HUES48 (cell line): ENCODE data around the gene THADA.

Experiments
- H3K27ac ChIP-seq: one replicate; pipeline ENCODE4 v1.7.0; 2013; ENCODE audit warnings: low read depth, low read length, inconsistent platforms
- H3K27me3 ChIP-seq: 2 replicates; pipeline ENCODE4 v1.6.1; 2013; ENCODE audit warnings: mild to moderate bottlenecking, low read length; ENCODE audit not compliant: control insufficient read depth, insufficient read depth
- H3K36me3 ChIP-seq: 2 replicates; pipeline ENCODE4 v1.6.1; 2013; ENCODE audit warnings: low read length; ENCODE audit not compliant: control insufficient read depth, insufficient read depth
- H3K4me1 ChIP-seq: 2 replicates; pipeline ENCODE4 v1.6.1; 2013; ENCODE audit warnings: mild to moderate bottlenecking, low read length; ENCODE audit not compliant: control insufficient read depth, insufficient read depth
- H3K4me3 ChIP-seq: 2 replicates; pipeline ENCODE4 v1.5.1; 2013; ENCODE audit warnings: mild to moderate bottlenecking, low read depth, low read length
- H3K9ac ChIP-seq: 2 replicates; pipeline ENCODE4 v1.6.1; 2013; ENCODE audit warnings: mild to moderate bottlenecking, low read depth, low read length, moderate library complexity
- H3K9me3 ChIP-seq: 2 replicates; pipeline ENCODE4 v1.6.1; 2013; ENCODE audit warnings: low read length; ENCODE audit not compliant: control insufficient read depth, insufficient read depth

Gene THADA

GRCh38 chr2:43368483-43369385 lies 227.1 kb downstream of the THADA start:
- no peaks in the 10 kb centered on the region for H3K27me3 ChIP-seq
- H3K9me3 ChIP-seq = no peaks in the 10 kb centered on the region
- no peak overlapping the region for H3K9ac ChIP-seq
- no peak overlapping the region for H3K4me3 ChIP-seq
- no peaks in the 10 kb centered on the region for H3K36me3 ChIP-seq
- peaks cover 10% of the 10 kb centered on the region for H3K4me1 ChIP-seq
- no peak overlapping the region for H3K27ac ChIP-seq

- H3K4me1 ChIP-seq = peaks cover 10% of the 10 kb centered on the region
- H3K36me3 ChIP-seq = no peaks in the 10 kb centered on the region
- H3K4me3 ChIP-seq = no peak overlapping the region
- H3K9ac ChIP-seq = no peak overlapping the region
- H3K27me3 ChIP-seq = no peaks in the 10 kb centered on the region
- H3K27ac ChIP-seq = no peak overlapping the region
- H3K9me3 ChIP-seq = no peaks in the 10 kb centered on the region
These were observed 228.6 kb downstream of the THADA start for GRCh38 chr2:43367012-43367782.

GRCh38 chr2:43363120-43363519 lies 232.7 kb downstream of the THADA start:
- Histone ChIP-seq H3K4me1 (peaks cover 5% of the 10 kb centered on the region; the same call in 1 of the 2 replicates), H3K27ac (no peak overlapping the region), H3K9me3 (no peaks in the 10 kb centered on the region), H3K4me3 (no peak overlapping the region), H3K9ac (no peak overlapping the region), H3K36me3 (no peaks in the 10 kb centered on the region), H3K27me3 (no peaks in the 10 kb centered on the region)

- no peaks in the 10 kb centered on the region for H3K27me3 ChIP-seq
- H3K4me1 ChIP-seq = peaks cover 5% of the 10 kb centered on the region; the same call in 1 of the 2 replicates
- H3K9ac ChIP-seq = no peak overlapping the region
- H3K4me3 ChIP-seq = no peak overlapping the region
- no peak overlapping the region for H3K27ac ChIP-seq
- no peaks in the 10 kb centered on the region for H3K9me3 ChIP-seq
- no peaks in the 10 kb centered on the region for H3K36me3 ChIP-seq
These were observed 234.6 kb downstream of the THADA start for GRCh38 chr2:43361286-43361685.

- no peaks in the 10 kb centered on the region for H3K9me3 ChIP-seq
- no peaks in the 10 kb centered on the region for H3K4me1 ChIP-seq
- H3K4me3 ChIP-seq = no peak overlapping the region
- no peak overlapping the region for H3K9ac ChIP-seq
- no peaks in the 10 kb centered on the region for H3K36me3 ChIP-seq
- H3K27me3 ChIP-seq = no peaks in the 10 kb centered on the region
- no peak overlapping the region for H3K27ac ChIP-seq
These were observed 235.7 kb downstream of the THADA start for GRCh38 chr2:43360137-43360536.

- no peak overlapping the region for H3K27ac ChIP-seq
- no peaks in the 10 kb centered on the region for H3K4me1 ChIP-seq
- no peaks in the 10 kb centered on the region for H3K27me3 ChIP-seq
These were observed 237.2 kb downstream of the THADA start for GRCh38 chr2:43358410-43359201.

GRCh38 chr2:43356774-43357173 lies 239.1 kb downstream of the THADA start:
- Histone ChIP-seq H3K9me3 (no peaks in the 10 kb centered on the region), H3K27ac (no peak overlapping the region), H3K36me3 (no peaks in the 10 kb centered on the region), H3K4me3 (no peak overlapping the region), H3K27me3 (no peaks in the 10 kb centered on the region), H3K4me1 (no peaks in the 10 kb centered on the region), H3K9ac (no peak overlapping the region)

More at GRCh38 chr2:43358410-43359201, 237.2 kb downstream of the THADA start:
- H3K36me3 ChIP-seq = no peaks in the 10 kb centered on the region
- H3K9me3 ChIP-seq = no peaks in the 10 kb centered on the region
- no peak overlapping the region for H3K9ac ChIP-seq
- no peak overlapping the region for H3K4me3 ChIP-seq

GRCh38 chr2:43355399-43355798 lies 240.4 kb downstream of the THADA start:
- Histone ChIP-seq H3K27ac (no peak overlapping the region), H3K36me3 (no peaks in the 10 kb centered on the region), H3K27me3 (no peaks in the 10 kb centered on the region), H3K4me3 (no peak overlapping the region), H3K9ac (no peak overlapping the region), H3K9me3 (no peaks in the 10 kb centered on the region), H3K4me1 (no peaks in the 10 kb centered on the region)

GRCh38 chr2:43349904-43350303 lies 245.9 kb downstream of the THADA start:
- Histone ChIP-seq H3K4me1 (peaks cover 20% of the 10 kb centered on the region), H3K36me3 (no peaks in the 10 kb centered on the region), H3K27me3 (no peaks in the 10 kb centered on the region), H3K4me3 (no peak overlapping the region), H3K9me3 (no peaks in the 10 kb centered on the region), H3K27ac (no peak overlapping the region), H3K9ac (no peak overlapping the region)

GRCh38 chr2:43348908-43349661 lies 246.8 kb downstream of the THADA start:
- Histone ChIP-seq H3K36me3 (no peaks in the 10 kb centered on the region), H3K27ac (no peak overlapping the region), H3K4me3 (no peak overlapping the region), H3K4me1 (peaks cover 23% of the 10 kb centered on the region), H3K27me3 (no peaks in the 10 kb centered on the region), H3K9me3 (no peaks in the 10 kb centered on the region), H3K9ac (no peak overlapping the region)
